GM19463 (cell line): ENCODE measurements around the gene OR1J4.
"Not testable (repeated sequence)": the region's sequence is repeated elsewhere in the genome, so short reads cannot be mapped to it uniquely, and the experiment has no call there.

Experiments
- ATAC-seq: cut with Tn5 transposase; IDR thresholded peaks from one replicate; pipeline ENCODE4 v1.9.1; 2021; ENCODE audit warnings: mild to moderate bottlenecking, moderate library complexity; ENCODE audit not compliant: unreplicated experiment

OR1J4 gene, protein sequence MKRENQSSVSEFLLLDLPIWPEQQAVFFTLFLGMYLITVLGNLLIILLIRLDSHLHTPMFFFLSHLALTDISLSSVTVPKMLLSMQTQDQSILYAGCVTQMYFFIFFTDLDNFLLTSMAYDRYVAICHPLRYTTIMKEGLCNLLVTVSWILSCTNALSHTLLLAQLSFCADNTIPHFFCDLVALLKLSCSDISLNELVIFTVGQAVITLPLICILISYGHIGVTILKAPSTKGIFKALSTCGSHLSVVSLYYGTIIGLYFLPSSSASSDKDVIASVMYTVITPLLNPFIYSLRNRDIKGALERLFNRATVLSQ

GRCh38 chr9:122518841-122519240 lies at the start of gene OR1J4:
Gene OR1J4 (plus strand): TSS chr9:122519141. CDS start chr9:122519141, 0 bp downstream.
- ATAC-seq = no peak

DNA sequence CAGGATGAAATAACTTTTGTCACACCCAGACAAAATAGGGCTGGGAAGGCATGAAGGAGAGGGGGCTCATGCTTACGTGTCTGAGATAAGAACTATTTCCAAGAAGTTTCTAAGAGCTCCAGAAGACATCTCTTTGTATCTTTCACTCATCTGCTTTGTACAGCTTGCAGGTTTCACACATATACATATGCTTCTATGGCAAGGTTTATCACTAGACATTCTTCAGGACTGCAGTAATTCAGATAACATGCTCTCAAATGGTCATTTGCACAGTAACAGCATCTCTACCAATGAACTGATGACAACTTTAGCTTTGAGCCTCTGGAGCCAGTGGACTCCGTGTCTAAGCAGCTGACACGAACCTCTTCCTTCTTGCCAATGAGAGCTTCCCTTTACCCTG lies 44.4 kb upstream of the OR1J4 start:
- no peak for ATAC-seq

- ATAC-seq = no peak
These were observed 43.2 kb upstream of the OR1J4 start for GRCh38 chr9:122475717-122476116.

DNA sequence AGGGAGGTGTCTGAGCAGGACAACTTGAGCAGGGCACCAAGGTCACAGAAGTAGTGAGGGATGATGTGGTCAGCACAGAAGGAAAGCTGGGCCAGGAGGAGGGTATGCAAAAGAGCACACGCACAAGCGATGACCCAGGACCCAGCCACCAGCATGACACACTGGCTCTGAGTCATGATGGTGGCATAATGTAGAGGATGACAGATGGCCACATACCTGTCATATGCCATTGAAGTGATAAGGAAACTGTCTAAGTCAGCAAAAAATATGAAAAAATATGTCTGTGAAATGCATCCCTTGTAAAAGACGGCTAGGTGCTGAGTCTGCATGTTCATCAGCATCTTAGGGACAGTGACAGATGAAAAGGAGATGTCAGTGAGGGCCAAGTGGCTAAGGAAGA lies 41.6 kb upstream of the OR1J4 start:
- no peak for ATAC-seq

DNA sequence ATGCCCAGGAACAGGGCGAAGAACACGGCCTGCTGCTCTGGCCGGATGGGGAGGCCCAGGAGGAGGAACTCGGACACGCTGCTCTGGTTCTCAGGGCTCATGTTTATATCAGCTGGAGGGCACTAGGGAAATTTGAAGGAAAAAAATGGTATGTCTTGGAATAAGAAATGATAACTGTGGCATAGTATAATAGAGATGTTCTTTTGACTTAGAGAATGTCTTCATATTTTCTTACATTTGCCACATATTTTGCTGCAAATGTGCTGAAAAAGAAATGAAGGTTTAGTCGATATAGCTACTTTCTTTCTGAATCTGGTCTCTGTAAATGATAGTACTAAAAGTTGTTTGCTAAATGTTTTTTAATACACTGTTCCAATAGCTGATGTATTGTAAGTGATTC lies 41.1 kb upstream of the OR1J4 start, which contains the start of gene OR1J1:
OR1J1 (minus strand) TSS at position 101 of the 400 bp plus-strand sequence; CDS start at position 101, 0 bp downstream.
- ATAC-seq = no peak

- no peak for ATAC-seq
These were observed 39.9 kb upstream of the OR1J4 start for GRCh38 chr9:122479062-122479461.

- no peak for ATAC-seq
These were observed 20.1 kb upstream of the OR1J4 start for GRCh38 chr9:122498883-122499288.

- ATAC-seq = no peak
These were observed 12.0 kb upstream of the OR1J4 start for GRCh38 chr9:122506964-122507363.

DNA sequence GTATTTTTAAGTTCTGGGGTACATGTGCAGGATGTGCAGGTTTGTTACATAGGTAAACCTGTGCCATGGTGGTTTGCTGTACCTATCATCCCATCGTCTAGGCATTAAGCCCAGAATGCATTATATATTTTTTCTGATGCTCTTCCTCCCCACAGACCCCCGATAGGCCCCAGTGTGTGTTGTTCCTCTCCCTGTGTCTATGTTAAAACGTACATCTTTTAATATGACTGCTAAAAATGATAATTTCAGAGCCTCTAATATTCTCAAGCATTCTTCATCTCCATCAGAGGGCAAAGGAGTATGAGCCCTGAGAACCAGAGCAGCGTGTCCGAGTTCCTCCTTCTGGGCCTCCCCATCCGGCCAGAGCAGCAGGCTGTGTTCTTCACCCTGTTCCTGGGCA lies 8.4 kb upstream of the OR1J4 start, which contains the start of gene OR1J2:
OR1J2 (plus strand) TSS at position 301 of the 400 bp plus-strand sequence; CDS start at position 301, 0 bp downstream.
- ATAC-seq = no peak

DNA sequence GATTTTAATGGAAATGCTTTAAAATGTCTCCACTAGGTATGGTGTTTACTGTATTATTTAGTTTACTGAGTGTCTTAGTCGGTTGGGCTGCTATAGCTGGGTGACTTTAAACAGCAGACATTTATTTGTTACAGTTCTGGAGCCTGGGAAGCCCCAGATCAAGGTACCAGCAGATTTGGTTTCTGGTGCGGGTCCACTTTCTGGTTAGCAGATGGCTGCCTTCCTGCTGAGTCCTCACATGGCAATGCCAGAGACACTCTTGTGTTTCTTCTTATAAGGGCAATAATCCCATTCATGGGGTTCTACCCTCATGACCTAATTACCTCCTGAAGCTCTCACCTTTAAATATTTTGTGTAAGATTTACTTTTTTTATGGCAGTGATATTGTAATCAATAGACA lies 715 bp upstream of the OR1J4 start:
- ATAC-seq = no peak

DNA sequence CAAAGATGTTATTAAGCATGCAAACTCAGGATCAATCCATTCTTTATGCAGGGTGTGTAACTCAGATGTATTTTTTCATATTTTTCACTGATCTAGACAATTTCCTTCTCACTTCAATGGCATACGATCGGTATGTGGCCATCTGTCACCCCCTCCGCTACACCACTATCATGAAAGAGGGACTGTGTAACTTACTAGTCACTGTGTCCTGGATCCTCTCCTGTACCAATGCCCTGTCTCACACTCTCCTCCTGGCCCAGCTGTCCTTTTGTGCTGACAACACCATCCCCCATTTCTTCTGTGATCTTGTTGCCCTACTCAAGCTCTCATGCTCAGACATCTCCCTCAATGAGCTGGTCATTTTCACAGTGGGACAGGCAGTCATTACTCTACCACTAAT lies 435 bp downstream of the OR1J4 start:
- ATAC-seq = no peak

DNA sequence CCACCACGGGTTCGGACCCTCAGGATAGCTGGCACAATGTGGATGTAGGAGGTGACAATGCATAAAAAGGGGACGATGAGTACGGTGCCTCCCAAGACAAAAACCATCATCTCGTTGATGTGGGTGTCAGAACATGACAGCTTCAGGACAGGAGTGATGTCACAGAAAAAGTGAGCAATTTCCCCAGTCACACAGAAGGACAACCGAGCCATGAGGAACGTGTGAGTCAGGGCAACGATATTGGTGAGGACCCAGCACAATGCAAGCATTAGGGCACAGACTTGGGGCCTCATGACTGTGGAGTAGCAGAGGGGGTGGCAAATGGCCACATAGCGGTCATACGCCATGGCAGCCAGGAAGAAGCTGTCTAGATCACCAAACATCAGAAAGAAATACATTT lies 7.7 kb downstream of the OR1J4 start:
- no peak for ATAC-seq

- ATAC-seq = no peak
These were observed 8.3 kb downstream of the OR1J4 start, which contains the start of gene OR1N1 for GRCh38 chr9:122527193-122527592. Gene OR1N1 (minus strand): TSS chr9:122527293. CDS start chr9:122527293, 0 bp downstream.

DNA sequence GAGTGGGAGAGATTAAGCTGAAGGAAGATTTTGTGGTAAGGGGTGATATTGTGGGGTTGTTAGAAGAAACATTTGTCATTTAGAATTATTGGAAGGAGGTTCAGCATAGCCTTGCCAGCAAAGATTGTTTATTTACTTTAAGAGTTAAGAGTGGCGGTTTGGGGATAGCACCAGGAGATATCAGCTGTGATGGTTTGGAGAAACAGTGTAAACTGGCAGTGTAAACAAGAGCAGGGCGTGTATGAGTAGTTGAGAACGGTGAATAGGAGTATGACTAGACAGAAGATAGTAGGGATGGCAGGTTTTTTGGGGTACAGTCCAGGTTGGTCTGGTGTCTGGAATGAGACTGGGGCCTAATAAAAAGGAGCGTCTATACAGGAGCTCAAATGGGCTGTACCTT lies 12.2 kb downstream of the OR1J4 start:
- ATAC-seq = not testable (repeated sequence)

- ATAC-seq = no peak
These were observed 17.2 kb downstream of the OR1J4 start for GRCh38 chr9:122536134-122536533.

DNA sequence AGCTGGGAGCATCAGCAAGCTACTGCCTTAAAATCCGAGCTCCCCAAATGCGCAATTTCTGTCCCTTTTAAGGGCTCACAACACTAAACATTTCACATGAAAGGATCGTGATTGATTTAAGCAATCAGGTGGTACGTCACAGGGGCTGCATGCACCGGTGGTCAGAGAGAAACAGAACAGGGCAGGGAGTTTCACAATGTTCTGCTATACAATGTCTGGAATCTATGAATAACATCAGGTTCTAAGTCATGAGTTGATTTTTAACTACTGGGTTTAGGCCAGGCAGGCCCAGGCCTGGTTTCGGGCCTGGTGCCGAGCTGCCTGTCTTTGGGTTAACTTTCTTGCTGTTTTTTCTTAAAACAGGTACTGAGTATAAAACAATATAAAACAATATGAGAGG lies 18.1 kb downstream of the OR1J4 start:
- ATAC-seq = not testable (repeated sequence)

DNA sequence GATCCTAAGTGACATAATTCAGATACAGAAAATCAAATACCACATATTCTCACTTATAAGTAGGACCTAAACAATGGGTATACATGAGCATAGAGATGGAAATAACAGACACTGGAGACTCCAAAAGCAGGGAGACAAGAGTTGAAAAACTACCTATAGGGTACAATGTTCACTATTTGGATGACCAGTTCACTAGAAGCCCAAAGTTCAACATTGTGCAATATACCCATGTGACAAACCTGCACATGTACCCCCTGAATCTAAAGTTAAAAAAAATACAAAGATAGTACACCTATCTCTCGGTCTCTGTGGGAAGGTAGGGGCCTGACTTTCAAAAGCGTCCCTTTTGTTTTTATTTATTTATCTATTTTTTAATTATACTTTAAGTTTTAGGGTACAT lies 19.8 kb downstream of the OR1J4 start:
- no peak for ATAC-seq

DNA sequence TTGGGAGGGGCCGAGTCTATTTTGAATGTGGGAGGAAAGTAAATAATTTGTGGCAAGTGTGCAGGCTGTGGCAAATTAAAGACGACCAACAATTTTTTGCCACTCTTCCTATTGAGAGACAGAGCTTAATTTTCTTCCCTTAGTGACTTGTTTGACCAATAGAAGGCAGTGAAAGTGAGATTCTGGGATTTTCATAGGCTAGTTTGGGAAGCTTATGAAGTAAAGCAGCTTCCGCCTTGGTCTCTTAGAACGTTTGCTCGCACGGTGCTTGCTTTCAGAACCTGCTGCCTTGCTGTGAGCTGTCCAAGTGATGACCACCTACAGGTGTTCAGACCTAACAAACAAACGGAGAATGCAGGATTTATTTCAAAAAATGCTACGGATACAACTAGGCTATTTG lies 27.3 kb downstream of the OR1J4 start:
- ATAC-seq = no peak

DNA sequence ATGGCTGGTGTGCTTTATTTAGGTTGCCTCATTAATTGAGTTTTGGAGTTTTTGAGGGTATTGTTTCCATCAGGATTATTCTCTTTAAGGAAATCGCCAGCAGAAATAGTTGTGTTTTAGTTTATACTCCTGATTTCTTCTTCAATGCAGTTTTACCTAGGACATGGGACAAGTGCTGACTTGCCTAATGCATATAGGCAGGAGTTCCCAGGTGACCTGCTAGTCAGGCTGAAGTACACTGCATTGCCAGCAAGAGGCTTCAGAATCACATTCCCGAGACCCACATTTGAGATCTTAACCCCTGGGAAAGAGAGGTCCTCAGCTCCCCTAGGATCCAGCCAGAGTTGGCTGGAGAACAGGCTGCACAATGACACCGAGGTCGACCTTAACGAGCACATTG lies 32.4 kb downstream of the OR1J4 start:
- no peak for ATAC-seq

DNA sequence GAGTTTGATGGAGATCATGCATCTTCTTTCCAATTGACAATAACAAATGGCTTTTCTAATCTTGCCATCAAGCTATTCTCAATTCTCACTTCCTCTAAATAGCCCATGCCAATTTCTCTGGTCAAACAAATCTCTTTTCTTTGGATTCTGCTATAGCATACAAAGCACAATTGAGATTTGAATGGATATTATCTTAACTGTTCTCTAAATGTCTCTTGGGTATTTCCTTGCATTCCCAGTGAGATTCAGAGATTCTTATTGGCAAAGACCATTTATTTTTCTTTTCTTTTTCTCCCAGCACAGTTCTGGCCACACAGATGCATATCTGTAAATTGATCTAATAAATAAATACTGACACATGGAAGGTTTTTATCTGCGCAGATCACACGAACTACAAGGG lies 33.9 kb downstream of the OR1J4 start, which contains the start of gene OR1N2:
OR1N2 (plus strand) TSS at position 301 of the 400 bp plus-strand sequence. CDS start 100 bp downstream, outside the sequence.
- ATAC-seq = no peak

- ATAC-seq = no peak
These were observed 42.5 kb downstream of the OR1J4 start for GRCh38 chr9:122561446-122561845.

GRCh38 chr9:122562134-122562760 lies 43.3 kb downstream of the OR1J4 start:
- ATAC-seq = no peak
